MV-4-11 (cell line): Measurements from ENCODE around the gene UBXN10.
"Not testable (repeated sequence)": the region's sequence is repeated elsewhere in the genome, so short reads cannot be mapped to it uniquely, and the experiment has no call there.

ENCODE experiments used
- DNase-seq: peaks from one replicate; lab custom pipeline; 2025; lab: John Stamatoyannopoulos, UW

Gene UBXN10

DNA sequence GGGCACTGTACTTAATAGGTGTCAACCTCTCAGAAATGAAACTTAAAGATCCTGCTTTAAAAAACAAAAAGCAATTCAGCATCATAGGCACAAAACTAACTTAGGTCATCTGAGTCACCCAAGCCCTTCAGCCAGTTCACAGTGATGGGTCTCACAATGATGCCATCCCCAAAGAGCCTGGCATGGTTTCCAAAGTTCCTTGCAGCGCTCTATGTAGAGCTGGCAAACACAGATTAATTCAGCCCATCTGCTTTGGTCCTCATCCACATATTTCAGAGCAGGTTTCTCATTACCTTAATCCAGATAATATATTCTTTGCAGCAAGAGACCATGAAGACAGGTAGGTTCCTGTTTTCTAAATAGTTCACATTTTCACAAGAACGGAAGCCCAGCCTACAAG is 15.1 kb downstream of the UBXN10 start:
- DNase-seq, result no peak

DNA sequence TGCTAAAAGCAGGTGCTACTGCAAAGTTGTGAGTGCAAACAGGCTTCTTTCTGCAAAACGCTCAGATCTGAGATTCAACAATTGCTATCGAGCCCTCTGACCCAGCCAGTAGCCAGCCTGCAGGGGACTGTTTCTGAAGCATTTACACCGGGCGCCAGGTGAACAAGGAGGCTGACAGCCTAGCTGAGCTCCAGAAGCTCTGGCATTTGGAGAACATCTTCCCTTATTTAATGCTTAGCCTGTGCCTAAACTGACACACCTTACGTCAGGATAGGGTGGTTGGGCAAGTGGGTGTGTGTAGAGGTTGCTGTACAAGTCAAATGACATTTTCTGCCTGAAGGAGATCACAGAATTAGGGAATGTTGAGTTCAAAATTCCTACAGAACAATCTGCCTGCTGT is 16.3 kb downstream of the UBXN10 start:
- no peak for DNase-seq

DNA sequence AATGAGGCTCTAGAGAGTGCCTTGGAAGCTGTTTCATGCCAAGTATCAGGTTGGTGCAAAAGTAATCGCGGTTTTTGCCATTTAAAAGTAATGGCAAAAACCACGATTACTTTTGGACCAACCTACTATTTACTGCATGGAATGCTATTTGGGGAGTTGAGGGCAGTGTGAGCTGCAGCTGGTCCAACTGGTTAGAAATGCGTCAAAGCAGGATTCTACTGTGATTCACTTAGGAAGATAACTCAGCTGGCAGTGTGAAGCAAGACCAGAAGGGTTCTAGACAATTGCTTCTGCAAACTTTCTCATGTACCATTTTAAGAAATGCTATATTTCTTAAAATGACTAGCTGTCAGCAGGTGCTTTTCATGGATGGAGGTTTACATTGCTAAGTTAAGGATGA is 21.6 kb downstream of the UBXN10 start:
- DNase-seq, result no peak

DNA sequence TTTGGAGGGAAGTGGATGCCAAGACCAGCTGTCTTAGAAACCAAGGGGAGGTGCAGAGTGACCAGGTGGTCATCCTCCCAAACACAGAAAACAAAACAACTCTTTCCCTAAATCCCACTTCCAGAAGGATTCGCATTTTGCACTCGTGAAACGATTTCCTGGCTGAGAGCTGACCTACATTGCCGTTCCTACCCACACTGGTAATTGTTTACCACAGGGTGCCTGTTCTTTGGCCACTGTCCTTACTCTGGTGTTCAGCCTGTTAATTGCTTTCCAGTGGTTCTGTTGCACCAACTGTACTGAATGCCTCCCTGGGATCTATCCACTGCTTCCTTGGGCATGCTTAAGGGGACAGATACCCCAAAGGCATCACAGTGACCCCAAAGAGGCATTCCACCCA is 23.6 kb downstream of the UBXN10 start:
- DNase-seq, result no peak

DNA sequence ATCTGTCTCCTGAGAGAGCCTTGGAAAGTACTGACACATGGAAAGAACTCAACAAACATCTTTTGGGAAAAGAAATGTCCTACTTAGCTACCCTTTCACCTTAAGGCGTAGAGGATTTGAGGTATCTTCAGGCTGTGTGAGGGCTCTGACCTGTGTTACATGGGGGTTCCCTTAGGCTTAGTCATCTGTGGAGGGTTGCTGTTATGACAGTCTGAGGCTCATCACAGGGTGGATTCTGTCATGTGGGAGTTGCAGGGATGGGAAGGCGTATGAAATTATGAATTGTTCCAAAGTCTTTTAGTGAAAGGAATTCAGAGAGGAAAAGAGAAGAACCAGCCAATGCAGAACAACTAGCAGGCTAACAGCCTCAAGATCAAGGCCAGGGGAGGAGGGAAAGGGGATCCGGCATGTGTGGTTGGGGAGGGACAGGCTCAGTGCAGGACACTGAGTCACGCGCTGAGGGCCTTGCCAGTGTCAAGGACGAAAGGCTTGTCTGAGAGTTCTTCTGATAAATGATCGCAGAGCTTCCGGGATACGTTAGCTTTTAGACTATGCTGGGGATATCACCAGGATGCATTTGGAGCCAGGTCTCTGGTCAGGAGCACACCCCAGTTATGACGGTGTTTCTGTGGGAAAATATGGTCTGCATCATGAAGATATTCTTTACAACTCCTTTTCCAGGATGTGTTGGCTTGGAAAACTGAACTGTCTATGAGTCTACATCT is 25.0 kb downstream of the UBXN10 start:
- no peak for DNase-seq

DNA sequence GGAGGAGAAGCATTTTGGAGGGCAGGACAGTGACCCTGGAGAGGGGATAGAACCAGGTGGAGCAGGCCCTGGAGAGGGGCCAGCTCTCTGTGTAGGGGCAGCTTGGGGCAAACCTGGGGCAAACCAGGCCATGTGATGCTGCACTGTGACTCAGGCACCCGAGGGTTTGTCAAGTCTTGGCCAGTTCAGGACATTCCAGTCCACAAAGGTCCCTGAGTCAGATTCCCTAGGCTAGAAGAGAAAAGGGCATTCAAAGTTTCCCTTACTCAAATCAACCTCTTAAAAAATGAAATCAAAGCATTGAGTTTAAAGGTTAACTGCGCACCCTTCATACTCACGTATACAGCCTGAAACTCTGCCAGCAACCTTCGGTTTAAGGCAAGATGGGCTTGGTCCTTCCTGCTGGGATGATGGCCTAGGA is 25.6 kb downstream of the UBXN10 start:
- no peak for DNase-seq

DNA sequence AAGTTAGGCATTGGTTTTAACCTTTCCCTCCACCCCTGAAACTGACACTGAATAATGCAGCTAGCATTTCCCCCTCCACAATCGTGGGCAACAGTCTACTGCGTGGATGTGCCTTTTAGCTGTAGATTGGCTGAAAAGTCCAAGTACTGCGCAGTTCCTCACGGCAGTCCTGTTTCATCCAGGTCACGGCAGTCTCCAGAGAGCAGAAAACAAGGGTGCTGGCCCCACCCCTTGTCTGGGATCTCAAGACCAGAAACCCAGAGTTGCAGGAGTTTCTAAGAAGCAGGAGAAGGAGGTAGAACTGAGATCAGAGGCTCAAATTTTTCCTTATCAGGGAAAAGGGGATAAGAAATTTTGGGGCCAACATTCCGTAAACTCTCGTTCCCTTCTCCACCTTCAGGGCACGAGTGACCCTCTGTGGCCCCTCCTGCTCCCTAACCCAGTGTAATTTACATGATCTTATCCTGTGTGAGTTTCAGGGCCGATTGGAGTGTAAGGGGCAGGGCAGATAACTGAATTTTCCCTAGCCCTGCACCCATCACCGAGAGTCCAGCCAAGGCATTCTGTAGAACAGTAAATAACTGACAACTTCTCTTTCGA is 26.3 kb downstream of the UBXN10 start:
- no peak for DNase-seq

DNA sequence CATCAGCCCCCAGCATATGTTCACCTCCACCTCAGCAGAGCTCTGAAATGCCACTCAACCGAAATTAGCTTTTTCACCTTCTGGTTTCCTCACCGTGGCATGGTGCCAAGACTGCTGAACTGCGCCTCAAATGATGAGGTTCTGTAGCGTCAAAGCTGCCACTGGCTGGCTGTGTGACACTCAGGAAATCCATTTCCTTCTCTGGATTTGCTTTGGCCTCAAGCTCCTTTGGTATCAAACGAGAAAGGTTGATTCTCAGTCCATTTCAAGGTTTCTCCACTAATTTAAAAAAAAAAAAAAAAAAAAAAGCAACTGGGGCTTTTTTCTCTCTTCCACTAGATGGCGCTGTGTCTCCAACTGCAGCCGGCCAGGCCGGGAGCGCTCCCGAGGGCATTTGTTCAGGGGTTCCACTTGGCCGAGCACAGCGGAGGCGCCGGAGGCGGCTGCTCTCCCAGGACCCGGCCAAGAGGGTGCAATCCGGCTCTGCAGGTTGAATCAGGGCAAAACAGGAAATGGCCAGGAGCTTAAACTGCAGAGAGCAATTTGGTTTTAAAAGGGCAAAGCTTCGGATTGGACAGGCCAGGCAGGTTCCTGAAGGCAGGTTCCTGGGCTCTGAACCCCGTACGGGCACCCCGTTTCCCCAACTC is 26.9 kb downstream of the UBXN10 start:
- DNase-seq, result peak; percentile 35

DNA sequence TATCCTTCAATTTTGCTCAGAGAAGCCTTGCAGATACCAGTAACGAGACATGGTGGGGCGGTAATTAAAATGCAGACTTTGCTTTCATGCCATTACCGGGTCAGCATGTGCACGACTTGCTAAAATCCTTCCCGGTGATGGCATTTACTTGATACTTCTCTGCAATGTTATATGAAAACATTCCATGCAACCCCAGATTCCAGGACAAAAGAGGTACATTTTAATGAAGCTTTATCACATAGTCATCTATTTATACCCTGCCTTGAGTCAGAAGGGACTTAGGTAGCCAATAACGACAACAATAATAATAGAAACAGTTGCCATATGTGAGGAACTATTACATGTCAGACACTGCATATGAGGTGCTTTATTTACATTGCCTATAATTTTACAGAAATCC is 29.8 kb downstream of the UBXN10 start:
- DNase-seq, result no peak

DNA sequence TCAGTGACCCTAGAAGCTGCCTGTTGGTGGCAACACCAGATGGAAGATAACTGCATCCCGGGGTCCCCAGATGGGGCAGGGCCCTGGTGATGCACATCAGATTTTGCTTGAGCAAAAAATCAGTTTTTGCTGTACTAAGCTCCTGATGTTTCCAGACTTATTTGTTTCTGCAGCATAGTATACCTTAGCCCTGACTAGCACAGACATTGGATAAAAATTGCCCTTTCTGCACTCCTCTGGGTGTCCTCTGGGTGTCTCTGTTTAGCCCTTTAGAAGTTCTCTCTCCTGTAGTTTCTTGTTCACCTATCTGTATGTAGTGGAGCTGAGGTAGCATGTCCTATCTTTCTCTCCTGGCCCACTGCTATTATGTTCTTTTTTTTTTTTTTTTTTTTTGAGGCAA is 30.7 kb downstream of the UBXN10 start:
- DNase-seq, result peak; percentile 32

DNA sequence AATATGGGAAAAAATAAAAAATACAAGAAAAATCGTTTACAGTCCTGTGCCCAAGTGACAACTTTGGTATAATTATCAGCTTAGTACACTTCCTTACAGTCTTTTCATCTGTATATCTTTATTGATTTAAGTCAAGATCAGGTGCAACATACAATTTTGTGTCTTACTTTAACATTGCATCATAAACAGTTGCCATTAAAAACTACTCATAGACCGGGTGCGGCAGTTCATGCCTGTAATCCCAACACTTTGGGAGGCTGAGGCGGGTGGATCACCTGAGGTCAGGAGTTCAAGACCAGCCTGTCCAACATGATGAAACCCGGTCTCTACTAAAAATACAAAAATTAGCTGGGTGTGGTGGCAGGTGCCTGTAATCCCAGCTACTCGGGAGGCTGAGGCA is 33.2 kb downstream of the UBXN10 start:
- not testable (repeated sequence) for DNase-seq

DNA sequence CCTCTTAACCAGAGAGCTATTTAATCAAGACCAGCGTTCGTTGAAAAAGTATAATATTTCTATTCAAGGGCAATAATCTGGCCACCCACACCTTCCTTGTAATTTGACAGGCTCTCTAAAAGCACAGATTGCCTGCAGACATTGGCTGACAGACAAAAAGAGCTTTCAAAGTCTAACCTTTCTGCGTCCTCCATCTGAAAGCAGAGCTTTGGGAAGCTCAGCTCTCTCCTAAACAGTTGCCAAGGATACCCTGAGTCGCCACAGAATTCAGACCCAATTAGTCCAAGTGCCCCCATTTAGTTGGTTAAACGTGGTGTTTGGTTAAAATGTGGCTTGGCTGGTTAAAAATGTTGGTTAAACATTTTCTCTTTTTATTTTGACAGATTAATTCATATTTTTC is 34.1 kb downstream of the UBXN10 start:
- DNase-seq, result no peak

DNA sequence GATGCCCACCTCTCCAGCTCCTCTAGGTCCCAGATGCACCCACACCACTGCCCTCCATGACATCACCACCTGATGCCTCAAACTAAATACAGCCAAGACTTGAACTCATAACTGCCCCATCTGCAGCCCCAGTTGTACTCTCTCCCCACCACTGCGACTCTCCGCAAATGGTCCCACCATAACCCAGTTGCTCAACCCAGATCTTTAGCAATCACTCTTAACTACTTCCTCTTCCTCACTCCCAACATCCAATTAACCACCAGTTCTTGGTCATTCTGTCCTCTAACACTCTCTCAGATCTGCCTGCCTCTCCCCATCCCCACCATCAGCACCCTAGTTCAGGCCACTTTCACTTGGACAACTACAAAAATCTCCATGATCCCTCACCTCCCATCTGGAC is 37.2 kb downstream of the UBXN10 start:
- peak; percentile 91 for DNase-seq

DNA sequence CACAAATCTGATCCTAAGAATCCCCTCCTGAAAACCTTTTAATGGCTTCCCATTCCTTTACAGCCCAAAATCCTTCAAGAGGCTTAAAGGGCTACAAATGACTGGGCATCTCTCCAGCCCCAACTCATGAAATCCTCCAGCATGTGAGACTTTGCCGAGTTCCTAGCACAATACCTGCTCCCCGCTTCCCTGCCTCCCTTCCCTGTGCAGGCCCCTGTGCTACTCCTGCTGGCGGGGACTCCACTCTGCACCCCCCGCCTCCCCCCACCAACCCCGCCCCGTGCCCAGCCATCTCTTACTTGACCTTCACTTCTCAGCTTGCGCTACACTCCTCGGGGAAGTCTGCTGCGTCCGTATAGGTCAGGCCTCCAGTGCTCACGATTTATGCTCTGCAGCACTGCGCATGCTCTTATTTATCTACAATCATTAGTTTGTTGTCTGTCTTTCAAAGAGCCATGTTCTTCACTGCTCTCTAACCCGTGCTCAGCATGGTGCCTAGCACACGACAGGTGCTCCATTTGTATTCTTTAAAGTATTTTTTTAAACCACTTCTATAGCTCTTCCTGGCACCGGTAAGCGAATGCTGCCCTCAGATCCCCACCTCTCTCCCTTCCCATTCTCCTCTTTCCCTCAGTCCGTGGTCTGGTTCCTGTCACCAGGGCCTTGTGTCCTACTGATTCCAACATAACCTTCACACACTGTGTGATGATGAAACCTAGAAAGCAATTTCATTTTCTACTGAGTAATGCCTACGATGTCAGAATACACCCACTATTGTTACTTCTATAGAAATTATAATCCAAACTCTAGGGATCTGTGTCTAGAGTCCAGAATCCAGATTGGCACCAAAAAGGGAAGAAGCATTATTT is 37.9 kb downstream of the UBXN10 start:
- DNase-seq, result no peak

DNA sequence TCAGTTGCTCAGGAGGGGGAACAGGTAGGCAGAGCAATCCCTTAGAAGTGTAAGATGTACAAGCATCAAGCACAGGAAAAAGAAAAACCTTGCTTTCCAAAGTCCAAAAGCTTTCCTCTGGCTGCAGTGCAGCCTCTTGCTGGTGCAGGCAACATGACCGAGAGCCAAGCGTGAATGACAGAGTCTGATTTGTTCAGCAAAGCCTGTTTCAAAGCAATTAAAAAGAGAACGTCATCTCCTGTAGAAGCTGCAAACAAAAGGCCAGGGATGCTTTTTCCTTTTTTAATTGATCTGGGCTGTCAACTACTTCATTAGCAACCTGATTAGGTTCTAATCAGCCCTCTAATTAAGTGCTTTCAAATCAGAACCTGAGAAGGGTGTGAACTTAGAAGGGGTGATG is 38.6 kb downstream of the UBXN10 start:
- DNase-seq, result no peak

DNA sequence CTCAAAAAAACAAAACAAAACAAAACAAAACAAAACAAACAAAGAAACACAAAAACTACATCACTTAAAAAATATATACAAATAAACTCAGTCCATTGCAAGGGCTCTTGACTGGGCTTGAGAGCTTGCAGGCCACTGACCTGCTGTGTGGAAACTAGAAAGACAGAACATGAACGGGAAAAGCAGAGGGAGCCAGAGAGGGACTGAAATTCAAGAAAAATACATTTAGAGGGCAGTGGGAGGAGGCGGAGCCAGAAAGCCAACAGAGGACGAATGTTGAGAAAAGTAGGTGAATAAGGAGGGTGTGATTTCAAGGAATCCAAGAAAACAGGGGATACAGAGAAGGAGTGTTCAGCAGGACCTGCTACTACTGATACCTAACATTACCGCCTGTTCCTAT is 41.8 kb downstream of the UBXN10 start:
- DNase-seq, result no peak

DNA sequence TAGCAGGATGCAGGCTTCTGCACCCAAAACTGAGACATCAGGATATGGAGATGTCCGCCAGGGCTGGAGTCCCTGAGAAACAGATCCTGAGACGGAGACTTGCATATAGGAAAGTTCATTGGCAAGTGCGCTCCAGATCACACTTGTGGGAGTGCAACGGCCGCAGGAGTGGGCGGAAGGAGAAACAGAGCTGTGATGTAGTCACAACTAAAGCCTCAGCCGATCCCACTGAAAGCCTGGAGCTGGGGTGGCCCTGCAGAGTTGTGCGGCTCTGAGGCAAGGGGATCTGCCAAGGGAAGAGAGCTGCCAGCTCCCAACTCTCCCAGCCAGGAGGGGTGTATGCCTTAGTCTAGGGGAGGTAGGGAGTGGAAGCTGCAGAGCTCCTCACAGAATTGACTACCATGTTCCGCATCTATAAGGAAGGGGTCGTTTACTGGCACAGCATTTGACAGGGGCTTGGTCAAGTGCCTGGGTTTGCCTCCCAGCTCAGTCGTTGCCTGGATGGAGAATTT is 42.5 kb downstream of the UBXN10 start:
- no peak for DNase-seq

DNA sequence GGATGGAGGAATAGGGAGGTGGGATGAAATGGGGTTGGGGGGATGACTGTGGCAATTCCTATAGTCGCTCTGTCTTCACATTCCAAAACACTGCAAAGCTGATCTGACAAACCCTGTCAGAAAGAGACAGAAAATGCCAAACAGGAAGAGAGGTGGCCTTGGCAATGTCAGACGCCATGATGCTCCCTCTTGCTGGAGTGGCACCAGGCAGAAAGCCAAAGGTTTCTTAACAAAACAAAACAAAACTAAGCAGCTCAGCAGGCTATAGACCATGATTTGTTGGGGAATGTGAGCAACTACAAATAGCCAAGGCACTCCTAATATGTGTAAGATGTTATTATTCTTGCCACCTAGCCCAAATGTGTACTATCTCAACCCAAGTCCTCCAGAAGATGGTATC is 43.3 kb downstream of the UBXN10 start:
- no peak for DNase-seq

DNA sequence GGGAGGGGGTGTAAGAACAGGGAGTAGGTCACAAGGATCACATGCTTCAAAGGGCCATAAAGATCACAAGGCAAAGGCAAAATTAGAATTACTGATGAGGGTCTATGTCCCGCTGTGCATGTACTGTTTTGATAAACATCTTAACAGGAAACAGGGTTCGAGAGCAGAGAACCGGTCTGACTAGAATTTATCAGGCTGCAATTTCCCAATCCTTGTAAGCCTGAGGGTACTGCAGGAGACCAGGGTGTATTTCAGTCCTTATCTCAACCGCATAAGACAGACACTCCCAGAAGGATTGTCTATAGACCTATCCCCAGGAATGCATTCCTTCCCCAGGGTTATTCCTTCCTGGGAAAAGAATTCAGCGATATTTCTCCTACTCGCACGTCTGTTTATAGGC is 46.7 kb downstream of the UBXN10 start:
- not testable (repeated sequence) for DNase-seq

DNA sequence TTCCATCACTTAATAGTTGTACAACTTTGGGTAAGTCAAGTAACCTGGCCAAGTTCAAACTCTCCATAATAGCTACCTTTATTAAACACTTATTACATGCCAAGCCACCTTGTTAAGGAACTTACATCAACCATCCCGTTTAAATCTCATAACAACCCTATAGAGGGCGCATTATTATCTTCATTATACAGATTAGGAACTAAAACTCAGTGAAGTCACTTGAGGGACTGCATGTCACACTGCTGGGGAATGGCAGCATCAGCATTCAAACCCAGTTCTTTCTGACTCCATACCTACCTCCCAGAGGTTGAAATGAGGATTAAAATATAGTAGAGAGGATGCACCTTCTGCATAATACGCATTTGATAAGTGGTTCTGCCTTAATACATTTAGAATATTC is 47.5 kb downstream of the UBXN10 start:
- peak; percentile 67 for DNase-seq

DNA sequence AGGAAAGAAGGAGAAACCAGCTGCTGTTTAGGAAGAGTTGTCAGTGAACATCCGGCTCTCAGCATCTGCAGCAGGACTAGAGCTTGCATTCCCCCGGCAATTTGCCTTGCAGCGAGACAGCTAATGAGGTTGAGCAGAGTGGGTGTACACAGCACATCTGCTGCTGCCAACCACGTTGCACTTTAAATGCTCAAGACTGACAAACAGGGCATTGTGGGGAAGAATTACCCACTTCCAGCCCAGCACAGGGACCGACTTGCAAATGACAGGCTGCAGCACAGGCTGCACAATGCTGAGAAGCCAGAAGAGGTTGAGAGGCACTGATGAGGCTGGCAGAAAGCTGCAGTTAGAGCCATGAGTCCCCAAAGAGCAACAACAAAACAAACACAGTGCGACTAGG is 48.0 kb downstream of the UBXN10 start:
- DNase-seq, result no peak

DNA sequence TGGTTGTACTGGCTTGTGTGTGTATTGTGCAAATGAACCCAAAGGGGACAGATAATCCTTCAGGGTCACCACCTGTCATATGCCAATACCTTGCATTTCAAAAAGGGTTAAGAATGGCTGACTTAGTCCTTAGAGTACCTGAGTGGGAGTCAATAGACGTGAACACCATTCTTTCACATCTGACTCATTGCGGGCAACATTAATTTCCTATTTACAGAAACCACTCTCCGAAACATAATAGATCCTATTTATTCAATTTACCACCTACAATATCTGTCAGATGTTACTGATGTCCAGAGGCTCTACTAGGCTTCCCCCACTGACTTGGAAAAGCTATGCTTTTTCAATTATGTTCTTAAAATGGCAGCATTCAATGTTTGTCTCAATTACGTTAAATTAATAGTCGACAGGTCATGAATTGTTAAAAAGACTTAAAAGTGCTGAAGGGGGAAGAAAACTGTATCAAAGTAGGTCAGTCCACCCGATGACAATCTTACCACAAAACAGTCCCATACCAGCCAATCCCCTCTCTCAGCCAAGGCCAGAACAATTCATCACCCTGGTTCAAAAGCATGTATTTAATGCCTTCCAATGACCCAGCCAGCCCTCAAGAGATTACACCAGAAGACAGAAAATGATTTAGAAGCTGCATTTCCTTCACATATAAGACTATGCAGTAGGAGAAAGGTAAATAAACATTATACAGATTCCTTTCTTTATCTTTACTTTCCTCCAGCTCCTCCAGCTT is 49.1 kb downstream of the UBXN10 start:
- no peak for DNase-seq
